OCI-LY7 (cell line): ENCODE data around the gene SPATS2L.

Source experiments
- CTCF ChIP-seq: fragments of 200-600 bp; sonication (generic); conservative IDR thresholded peaks from 2 replicates; pipeline ENCODE4 v1.5.1; 2014; ENCODE audit warnings: mild to moderate bottlenecking, antibody characterized with exemption, low read length, moderate library complexity, mixed read lengths
- EZH2phosphoT487 ChIP-seq: fragments of 200-600 bp; sonication (generic); IDR thresholded peaks from 2 replicates; pipeline ENCODE4 v1.6.1; 2018; ENCODE audit warnings: low read depth, borderline replicate concordance, mild to moderate bottlenecking, mixed run types, antibody characterized with exemption, low read length, moderate library complexity, mixed read lengths

GRCh38 chr2:200353874-200354273 is 47.4 kb downstream of the SPATS2L start:
- TF ChIP-seq CTCF (no peak), EZH2phosphoT487 (no peak)
